HG03432 (cell line): ENCODE data around the gene CNDP1.
A peak's percentile ranks its signal among the peaks of the same experiment; 100 is the strongest.
"Not testable (repeated sequence)": the region's sequence is repeated elsewhere in the genome, so short reads cannot be mapped to it uniquely, and the experiment has no call there.

Source experiments
- ATAC-seq: cut with Tn5 transposase; IDR thresholded peaks from one replicate; pipeline ENCODE4 v1.9.1; 2021; ENCODE audit warnings: mild to moderate bottlenecking, moderate library complexity; ENCODE audit not compliant: unreplicated experiment

CNDP1 gene

GRCh38 chr18:74520096-74520833 is 14.0 kb upstream of the CNDP1 start:
- no peak for ATAC-seq

- ATAC-seq, result no peak
These were observed 13.1 kb upstream of the CNDP1 start for GRCh38 chr18:74521068-74521725.

GRCh38 chr18:74522635-74523548 is 11.4 kb upstream of the CNDP1 start:
- ATAC-seq, result no peak

DNA sequence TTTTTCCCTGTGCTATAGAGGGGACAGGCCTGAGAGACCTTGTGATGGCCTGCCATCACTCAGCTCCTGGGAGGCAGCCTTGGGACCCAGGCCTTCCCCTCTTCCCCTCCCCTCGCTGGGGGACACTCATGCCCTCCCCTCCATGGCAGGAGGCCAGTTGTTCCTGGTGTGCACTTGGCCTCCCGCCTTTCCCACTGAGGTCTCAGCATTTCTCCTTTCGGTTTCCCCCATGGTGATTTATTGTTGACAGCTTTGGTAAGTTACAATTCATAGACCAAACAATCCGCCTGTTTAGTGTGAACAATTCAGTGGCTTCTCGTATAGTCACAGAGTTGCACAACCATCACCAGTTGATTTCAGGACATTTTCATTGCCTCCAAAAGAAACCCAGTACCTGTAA is 10.2 kb upstream of the CNDP1 start:
- no peak for ATAC-seq

- ATAC-seq, result not testable (repeated sequence)
These were observed 9.4 kb upstream of the CNDP1 start for GRCh38 chr18:74524915-74525314.

- ATAC-seq, result no peak
These were observed 8.6 kb upstream of the CNDP1 start for GRCh38 chr18:74525741-74526140.

- no peak for ATAC-seq
These were observed 7.8 kb upstream of the CNDP1 start for GRCh38 chr18:74526488-74526887.

DNA sequence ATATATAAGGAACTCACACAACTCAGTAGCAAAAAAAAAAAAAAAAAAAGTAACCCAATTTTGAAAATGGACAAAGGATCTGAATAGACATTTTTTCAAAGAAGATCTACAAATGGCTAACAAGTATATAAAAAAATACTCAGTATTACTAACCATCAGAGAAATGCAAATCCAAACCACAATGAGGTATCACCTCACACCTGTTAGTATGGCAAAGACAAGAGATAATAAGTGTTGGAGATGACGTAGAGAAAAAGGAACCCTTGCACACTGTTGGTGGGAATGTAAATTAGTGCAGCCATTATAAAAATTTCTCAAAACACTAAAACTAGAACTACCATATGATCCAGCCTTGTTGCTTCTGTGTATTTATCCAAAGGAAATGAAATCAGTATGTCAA is 5.8 kb upstream of the CNDP1 start:
- ATAC-seq, result peak; percentile 79

- ATAC-seq, result peak; percentile 7
These were observed 5.4 kb upstream of the CNDP1 start for GRCh38 chr18:74528913-74529312.

GRCh38 chr18:74529378-74529777 is 4.9 kb upstream of the CNDP1 start:
- ATAC-seq, result no peak

DNA sequence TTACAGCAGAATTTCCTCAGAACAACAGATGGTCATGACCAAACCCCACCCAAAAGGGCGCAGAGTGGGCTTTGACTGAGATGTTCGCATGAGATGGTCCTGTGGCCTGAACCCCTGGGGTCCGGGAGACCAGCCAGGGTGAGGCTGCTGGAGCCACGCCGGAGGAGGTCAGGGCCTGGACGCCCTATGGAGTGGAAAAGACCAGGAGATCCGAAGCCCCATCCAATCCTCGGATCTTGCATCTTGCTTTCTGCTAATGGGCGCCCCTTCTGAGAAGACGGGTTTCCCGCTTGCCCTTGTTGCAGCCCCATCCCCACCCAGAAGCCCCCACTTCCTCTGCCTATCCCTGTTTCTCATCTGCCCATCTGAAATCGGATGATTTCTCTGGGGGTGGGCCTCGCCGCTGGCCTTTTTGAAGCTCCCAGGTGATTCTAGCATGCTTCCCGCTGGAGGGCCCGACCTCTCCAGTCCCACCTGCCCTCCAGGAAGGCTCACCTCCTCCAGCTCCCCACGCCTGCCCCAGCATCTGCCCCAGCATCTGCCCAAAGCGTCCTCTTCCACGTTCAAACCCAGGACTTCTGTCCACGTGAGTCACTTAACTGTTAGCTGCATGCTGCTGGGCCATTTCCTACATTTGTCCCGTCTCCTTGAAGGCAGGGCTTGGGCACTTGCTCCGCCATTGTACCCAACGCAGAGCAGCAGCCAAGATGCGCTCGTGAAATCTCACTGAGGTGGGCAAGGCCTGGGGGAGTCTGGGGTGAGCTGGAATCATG is 4.3 kb upstream of the CNDP1 start:
- no peak for ATAC-seq

DNA sequence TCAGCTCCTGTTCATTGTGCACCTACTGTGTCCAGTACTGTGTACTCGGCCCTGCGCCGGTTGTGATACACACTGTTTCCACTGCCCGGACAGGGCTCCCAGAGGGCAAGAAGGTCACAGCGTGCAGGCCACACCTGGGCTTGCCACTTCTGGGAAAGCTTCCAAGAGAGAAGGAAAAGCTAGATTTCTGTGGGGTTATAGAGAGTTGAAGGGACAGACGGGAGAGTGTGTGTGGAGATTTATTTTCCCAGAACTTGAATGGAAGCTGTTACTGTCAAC is 3.8 kb upstream of the CNDP1 start:
- no peak for ATAC-seq

GRCh38 chr18:74531043-74531442 is 3.3 kb upstream of the CNDP1 start:
- ATAC-seq, result no peak

DNA sequence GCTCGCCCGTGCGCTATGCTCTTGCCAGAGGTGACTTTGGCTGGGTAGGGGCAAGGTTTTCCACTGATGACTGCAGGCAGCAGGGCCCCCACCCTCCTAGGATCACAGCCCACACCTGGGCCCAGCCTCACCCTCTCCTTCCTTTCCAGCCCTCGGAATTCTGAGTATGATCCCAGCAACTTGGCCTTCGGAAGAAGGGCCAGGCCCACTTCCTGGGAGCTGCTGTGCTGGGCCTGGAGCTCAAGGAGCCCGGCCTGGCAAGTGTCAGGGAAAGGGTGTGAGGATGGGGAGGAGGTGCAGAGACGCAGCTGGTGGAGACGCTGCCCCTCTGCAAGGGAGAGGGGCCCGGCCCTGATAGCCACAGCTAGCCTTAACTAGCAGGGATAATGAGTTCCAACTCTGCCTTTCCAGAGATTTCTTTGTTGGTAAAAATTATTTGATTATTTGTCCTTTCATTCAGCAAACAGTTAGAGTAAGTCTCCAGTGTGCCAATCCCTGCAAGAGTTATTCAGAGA is 1.7 kb upstream of the CNDP1 start:
- ATAC-seq, result no peak

DNA sequence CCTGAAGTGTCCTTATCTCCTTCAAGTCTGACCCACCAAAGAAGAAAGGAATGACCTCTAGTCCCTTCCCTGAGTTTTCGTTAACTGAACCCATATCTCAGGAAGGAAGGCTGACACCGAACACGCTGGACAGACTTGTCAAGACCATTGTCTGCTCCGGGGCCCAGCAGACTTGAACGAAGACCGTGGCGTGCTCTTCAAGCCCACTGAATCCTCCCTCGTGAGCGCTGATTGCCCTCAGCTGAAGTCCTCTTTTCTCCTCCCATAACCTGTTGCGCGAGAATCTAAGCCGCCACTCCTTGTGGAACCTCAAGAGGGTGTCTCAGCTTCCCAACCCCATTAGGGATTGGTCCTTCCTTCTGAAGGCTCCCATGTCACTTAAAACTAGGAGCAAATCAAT is 634 bp upstream of the CNDP1 start:
- no peak for ATAC-seq

- peak; percentile 50 for ATAC-seq
These were observed 815 bp downstream of the CNDP1 start for GRCh38 chr18:74534981-74535649.

DNA sequence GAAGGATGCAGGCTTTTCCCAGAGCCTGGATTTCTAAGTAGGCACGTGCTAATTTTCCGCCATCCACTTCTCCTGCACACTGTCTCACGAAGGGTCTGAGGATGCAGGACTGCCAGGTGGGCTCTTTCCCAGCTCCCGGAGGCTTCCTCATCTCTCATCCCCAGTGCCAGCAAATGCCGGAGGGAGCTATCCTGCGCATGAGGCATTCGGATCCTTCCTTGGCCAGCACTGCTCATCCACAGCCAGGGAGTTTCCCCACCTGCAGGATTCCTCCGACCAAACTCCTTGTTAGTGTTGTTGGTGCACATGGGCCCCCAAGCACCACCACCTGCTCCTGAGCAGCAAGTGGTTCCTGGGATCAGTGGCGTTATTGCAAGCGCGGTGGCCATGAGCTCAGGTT is 5.0 kb downstream of the CNDP1 start:
- ATAC-seq, result no peak

DNA sequence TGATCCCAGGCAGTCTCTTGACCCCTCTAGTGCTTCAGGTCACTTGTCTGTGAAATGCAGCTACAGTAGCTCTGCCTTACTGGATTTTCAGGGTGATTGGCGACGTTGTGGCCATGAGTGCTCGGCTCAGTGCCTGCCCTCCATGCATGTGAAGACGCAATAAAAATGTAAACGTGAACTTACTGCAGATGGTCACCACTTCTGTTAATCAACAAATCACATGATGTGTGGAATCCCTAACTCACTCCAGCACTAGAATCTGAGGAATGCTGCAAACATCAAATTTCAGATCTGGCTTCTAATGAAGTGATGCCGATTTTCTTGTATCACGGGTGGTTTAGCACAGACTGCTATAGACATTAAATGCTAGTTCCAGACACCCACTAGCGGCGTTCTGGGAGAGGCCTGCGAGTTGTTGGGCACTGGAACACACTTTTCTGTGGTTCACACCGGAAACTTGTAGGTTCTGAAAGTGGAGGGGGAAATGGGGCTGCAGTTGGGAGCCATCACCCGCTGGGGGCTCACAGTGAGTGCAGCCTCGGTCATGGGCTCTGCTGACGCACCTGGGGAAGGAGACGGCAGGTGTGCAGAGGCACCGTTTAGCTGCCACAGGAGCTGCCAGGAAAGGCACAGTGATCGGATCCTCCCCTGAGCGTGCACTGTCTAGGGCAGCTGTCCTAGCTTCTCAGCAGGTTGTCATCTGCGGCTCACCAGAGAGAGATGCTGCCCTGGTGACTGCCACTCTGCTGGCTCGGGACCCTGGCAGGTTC is 6.5 kb downstream of the CNDP1 start:
- no peak for ATAC-seq

DNA sequence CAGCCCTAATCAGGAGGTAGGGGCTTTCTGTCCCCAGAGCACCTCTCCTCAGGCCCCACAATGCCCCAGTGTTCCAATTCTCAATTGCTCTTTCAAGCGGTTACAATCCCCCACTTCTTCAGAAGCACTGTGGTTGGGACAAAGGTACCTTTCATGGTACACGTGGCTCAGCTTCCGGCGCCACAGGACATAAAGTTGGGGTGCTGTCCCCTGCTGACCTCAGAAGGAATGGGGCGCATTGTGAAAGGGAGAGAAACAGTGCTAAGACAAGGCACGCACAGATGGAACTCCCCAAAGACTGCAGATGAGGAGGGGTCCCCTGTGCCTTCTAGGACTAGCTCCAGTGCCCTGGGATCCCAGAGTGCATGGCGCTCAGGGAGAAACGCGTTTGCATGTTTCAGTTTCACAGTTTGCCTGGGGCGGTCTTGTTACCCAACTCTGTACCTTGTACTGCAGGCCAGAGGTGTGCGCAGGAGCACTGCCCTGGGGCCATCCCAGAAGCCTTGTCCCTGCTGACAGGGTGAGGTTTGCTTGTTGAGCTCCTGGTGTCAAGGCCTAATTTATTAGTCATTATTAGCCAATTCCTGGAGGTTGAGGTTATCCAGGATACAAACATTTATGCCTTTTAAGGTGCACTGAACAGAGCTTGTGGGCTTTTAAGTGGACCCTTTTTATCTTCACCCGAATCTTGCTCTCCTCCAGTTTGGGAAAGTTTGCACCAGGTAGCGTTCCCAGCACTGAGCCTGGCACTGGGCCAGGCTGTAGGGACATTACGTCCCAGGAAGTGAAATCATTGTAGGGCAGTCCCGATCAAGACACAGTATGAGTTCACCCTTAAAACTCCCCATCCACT is 7.6 kb downstream of the CNDP1 start:
- ATAC-seq, result peak; percentile 38
